Measurements from ENCODE around the gene SLC8A3.

DNA sequence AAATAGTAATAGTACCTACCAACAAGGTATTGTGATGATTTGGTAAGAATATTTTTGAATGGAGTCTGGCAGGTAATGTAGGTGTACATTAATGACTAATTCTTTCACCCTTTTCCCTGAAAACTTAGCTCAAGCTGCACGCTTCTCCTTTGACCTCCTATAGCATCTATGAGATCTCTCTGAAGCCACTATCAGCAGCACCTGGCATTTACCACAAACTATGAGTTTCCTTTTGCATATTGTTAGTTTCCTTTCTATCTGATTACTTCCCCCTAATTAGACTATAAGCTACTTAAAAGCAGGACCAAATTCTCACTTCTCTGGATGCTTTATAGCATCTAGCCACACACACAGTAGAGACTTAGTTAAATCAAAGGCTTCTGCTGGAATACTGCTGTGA, 48.1 kb downstream of the SLC8A3 start:
- TF ChIP-seq, protein P1, sequence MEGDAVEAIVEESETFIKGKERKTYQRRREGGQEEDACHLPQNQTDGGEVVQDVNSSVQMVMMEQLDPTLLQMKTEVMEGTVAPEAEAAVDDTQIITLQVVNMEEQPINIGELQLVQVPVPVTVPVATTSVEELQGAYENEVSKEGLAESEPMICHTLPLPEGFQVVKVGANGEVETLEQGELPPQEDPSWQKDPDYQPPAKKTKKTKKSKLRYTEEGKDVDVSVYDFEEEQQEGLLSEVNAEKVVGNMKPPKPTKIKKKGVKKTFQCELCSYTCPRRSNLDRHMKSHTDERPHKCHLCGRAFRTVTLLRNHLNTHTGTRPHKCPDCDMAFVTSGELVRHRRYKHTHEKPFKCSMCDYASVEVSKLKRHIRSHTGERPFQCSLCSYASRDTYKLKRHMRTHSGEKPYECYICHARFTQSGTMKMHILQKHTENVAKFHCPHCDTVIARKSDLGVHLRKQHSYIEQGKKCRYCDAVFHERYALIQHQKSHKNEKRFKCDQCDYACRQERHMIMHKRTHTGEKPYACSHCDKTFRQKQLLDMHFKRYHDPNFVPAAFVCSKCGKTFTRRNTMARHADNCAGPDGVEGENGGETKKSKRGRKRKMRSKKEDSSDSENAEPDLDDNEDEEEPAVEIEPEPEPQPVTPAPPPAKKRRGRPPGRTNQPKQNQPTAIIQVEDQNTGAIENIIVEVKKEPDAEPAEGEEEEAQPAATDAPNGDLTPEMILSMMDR (IDR thresholded peaks at IDR 0.05): no peak
- no peak for TF ChIP-seq POLR2A (IDR thresholded peaks at IDR 0.05)
